ENCODE measurements around the gene RANBP10. TPM values are rescaled to one million over a fixed set of nuclear protein-coding genes. Genes with fewer than 3 reads are reported as not detected.

RANBP10 gene
- total RNA-seq, 4 donors from 2014 or later = 18.4 to 35.2 (median 27.6) TPM

GRCh38 chr16:67774457-67774853, 31.9 kb downstream of the RANBP10 start:
- no peak for DNase-seq (ENCODE audit: low spot score in 2 of 2)
- 76% methylated on average over 3 of the region's 3 CpGs for WGBS
- H3K27ac ChIP-seq = no peak overlapping the region
- TF ChIP-seq EP300 (IDR thresholded peaks at IDR 0.05) = no peak
- TF ChIP-seq POLR2A (IDR thresholded peaks at IDR 0.05) = no peak
- TF ChIP-seq CTCF (IDR thresholded peaks at IDR 0.05) = no peak
- TF ChIP-seq POLR2AphosphoS5 (IDR thresholded peaks at IDR 0.05) = no peak
- peaks cover 15% of the 10 kb centered on the region for H3K4me1 ChIP-seq
- no peaks in the 10 kb centered on the region for H3K27me3 ChIP-seq
- peaks cover 9% of the 10 kb centered on the region for H3K36me3 ChIP-seq
- no peaks in the 10 kb centered on the region for H3K9me3 ChIP-seq
- H3K4me3 ChIP-seq = no peak overlapping the region

- 67% methylated on average over 6 of the region's 6 CpGs for WGBS
- Histone ChIP-seq H3K27me3 (no peaks in the 10 kb centered on the region), H3K4me1 (peaks cover 14% of the 10 kb centered on the region), H3K27ac (no peak overlapping the region), H3K36me3 (peaks cover 9% of the 10 kb centered on the region), H3K9me3 (no peaks in the 10 kb centered on the region), H3K4me3 (no peak overlapping the region)
- TF ChIP-seq POLR2AphosphoS5 (IDR thresholded peaks at IDR 0.05) (no peak), POLR2A (IDR thresholded peaks at IDR 0.05) (no peak), CTCF (IDR thresholded peaks at IDR 0.05) (no peak), EP300 (IDR thresholded peaks at IDR 0.05) (no peak)
- DNase-seq (ENCODE audit: low spot score in 2 of 2) = no peak
These were observed 32.5 kb downstream of the RANBP10 start for GRCh38 chr16:67773569-67774456.

- peaks cover 9% of the 10 kb centered on the region for H3K36me3 ChIP-seq
- no peak overlapping the region for H3K4me3 ChIP-seq
- DNase-seq (ENCODE audit: low spot score in 2 of 2) = no peak
- H3K27ac ChIP-seq = no peak overlapping the region
- no peaks in the 10 kb centered on the region for H3K9me3 ChIP-seq
- WGBS = 29% methylated on average over 4 of the region's 4 CpGs
- TF ChIP-seq POLR2A (IDR thresholded peaks at IDR 0.05) (no peak), EP300 (IDR thresholded peaks at IDR 0.05) (no peak), POLR2AphosphoS5 (IDR thresholded peaks at IDR 0.05) (no peak), CTCF (IDR thresholded peaks at IDR 0.05) (no peak)
- H3K27me3 ChIP-seq = no peaks in the 10 kb centered on the region
- peaks cover 14% of the 10 kb centered on the region for H3K4me1 ChIP-seq
These were observed 33.3 kb downstream of the RANBP10 start for GRCh38 chr16:67773099-67773498.

GRCh38 chr16:67770346-67770991, 35.9 kb downstream of the RANBP10 start:
- peaks cover 14% of the 10 kb centered on the region for H3K4me1 ChIP-seq
- no peaks in the 10 kb centered on the region for H3K9me3 ChIP-seq
- TF ChIP-seq EP300 (IDR thresholded peaks at IDR 0.05) (no peak), POLR2A (IDR thresholded peaks at IDR 0.05) (no peak), CTCF (IDR thresholded peaks at IDR 0.05) (no peak)
- no peak overlapping the region for H3K4me3 ChIP-seq
- 96% methylated on average over 6 of the region's 6 CpGs for WGBS
- H3K27ac ChIP-seq = no peak overlapping the region
- no peaks in the 10 kb centered on the region for H3K27me3 ChIP-seq
- peaks cover 15% of the 10 kb centered on the region for H3K36me3 ChIP-seq
- DNase-seq (ENCODE audit: low spot score in 2 of 2) = no peak

GRCh38 chr16:67767953-67768352, 38.4 kb downstream of the RANBP10 start:
- DNase-seq (ENCODE audit: low spot score in 2 of 2) = no peak
- Histone ChIP-seq H3K9me3 (no peaks in the 10 kb centered on the region), H3K27me3 (no peaks in the 10 kb centered on the region), H3K4me3 (no peak overlapping the region), H3K27ac (no peak overlapping the region), H3K36me3 (peaks cover 20% of the 10 kb centered on the region), H3K4me1 (peaks cover 3% of the 10 kb centered on the region)
- 88% methylated on average over 7 of the region's 7 CpGs for WGBS
- TF ChIP-seq POLR2A (IDR thresholded peaks at IDR 0.05) (no peak), CTCF (IDR thresholded peaks at IDR 0.05) (no peak), EP300 (IDR thresholded peaks at IDR 0.05) (no peak), POLR2AphosphoS5 (IDR thresholded peaks at IDR 0.05) (no peak)
